GM21576 (cell line): ENCODE results near the gene TSSK6.

ENCODE experiments used
- ATAC-seq: cut with Tn5 transposase; IDR thresholded peaks from one replicate; pipeline ENCODE4 v1.9.1; 2021; ENCODE audit warnings: mild to moderate bottlenecking, moderate library complexity; ENCODE audit not compliant: unreplicated experiment

TSSK6 gene

GRCh38 chr19:19531951-19532805, 16.8 kb upstream of the TSSK6 start:
- ATAC-seq: no peak

DNA sequence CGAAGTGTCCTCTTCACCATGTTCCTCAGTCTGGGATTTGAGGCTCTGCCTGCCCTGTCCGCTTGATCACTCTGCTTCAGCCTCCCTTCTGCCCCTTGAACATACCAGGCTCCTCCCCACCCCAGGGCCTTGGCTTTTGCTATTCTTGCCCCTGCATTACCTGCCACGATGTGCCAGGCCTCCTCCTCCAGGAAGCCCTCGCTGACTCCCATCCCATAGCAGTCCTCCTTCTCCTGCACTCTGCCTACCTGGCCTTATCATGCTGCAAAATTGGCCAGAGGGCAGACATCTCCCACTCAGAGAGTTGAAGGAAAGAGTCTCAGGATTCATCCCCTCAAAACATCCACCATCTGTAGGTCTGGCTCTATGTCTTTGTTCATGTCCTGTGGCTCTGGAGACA, 15.5 kb upstream of the TSSK6 start:
- ATAC-seq: no peak

DNA sequence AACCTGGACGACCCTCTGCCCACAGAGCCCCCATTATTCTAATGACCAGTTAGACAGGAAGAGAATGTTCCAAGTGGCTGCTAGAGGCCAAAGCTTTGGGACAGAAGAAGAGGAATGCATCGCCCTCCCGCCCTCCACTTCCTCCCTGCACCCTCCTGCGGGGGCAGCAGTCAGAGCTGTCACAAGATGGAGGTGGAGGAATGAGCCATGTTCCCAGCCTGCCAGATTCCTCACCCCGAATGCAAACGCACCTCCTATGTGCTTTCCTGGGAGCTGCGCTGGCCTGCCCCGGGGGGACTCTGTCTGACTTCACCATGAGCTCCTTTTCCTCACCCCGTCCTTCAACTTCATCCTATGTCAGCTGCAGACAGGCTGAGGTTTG, 15.1 kb upstream of the TSSK6 start:
- no peak for ATAC-seq

DNA sequence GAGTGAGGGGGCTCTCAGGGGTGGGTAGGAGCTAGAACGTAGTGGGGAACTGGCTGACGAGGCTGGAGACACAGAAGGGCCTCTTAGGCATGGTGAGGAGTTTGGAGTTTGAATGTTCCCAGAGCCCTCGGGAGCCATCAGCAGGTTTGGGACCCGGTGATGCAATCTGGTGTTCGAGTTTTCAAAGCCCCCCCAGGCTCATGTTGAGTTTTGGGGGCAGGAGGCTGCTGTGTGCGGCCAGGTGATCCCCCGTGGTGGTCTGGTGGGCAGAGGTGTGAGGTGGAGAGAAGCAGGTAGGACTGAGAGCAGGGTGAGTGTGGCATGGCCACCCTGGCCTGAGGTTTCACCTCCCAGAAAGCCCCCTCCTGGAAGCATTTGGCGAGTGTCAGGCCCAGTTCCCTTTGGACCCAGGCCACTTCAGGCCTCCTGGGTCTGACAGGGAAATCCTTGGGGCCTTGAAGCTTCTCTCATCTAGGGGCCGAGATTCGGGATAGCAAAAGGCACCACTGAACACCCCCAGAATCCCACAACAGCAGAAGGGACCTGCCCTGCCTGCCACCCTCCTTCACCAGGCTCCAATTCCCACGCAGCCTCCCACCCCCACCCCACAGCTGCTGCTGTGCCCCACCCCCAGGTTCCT, 14.6 kb upstream of the TSSK6 start:
- ATAC-seq: no peak

GRCh38 chr19:19528721-19529490, 13.6 kb upstream of the TSSK6 start, which contains the start of gene YJEFN3:
TSS of gene YJEFN3 (plus strand) at chr19:19528911. CDS start at chr19:19528933, 22 bp downstream.
- ATAC-seq: no peak

DNA sequence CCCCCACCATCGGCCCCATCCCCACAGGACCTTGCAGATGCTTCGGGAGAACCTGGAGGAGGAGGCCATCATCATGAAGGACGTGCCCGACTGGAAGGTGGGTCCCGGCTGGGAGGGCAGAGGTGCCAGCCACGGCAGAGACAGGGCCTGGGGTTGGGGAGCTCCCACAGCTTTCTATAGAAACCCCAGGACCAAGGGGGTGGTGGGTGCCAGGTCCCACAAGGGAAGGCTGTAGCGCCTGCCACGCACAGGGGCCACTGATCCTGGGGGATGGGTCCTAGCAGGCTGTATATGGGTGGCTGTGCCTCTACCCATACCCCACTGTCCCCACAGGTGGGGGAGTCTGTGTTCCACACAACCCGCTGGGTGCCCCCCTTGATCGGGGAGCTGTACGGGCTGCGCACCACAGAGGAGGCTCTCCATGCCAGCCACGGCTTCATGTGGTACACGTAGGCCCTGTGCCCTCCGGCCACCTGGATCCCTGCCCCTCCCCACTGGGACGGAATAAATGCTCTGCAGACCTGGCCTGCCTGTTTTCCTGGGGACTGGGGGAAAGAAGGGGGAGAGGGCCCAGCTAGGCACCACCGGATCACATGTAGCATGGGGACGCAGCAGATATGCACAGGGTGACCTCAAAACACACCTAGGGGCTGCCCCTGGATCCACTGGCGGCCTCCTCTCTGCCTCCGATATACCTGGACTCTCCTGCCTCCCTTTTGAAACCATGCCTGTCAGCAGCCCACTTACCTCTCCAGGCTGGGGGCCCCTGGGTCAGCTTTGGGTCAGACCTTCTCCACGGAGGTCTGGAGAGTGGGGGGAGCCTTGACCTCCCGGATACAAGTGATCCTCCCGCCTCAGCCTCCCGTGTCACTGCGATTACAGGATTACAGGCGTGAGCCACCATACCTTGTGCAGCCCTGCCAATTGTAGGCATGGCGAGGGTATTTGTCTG, 12.6 kb upstream of the TSSK6 start:
- no peak for ATAC-seq

GRCh38 chr19:19527371-19527656, 12.0 kb upstream of the TSSK6 start:
- no peak for ATAC-seq

DNA sequence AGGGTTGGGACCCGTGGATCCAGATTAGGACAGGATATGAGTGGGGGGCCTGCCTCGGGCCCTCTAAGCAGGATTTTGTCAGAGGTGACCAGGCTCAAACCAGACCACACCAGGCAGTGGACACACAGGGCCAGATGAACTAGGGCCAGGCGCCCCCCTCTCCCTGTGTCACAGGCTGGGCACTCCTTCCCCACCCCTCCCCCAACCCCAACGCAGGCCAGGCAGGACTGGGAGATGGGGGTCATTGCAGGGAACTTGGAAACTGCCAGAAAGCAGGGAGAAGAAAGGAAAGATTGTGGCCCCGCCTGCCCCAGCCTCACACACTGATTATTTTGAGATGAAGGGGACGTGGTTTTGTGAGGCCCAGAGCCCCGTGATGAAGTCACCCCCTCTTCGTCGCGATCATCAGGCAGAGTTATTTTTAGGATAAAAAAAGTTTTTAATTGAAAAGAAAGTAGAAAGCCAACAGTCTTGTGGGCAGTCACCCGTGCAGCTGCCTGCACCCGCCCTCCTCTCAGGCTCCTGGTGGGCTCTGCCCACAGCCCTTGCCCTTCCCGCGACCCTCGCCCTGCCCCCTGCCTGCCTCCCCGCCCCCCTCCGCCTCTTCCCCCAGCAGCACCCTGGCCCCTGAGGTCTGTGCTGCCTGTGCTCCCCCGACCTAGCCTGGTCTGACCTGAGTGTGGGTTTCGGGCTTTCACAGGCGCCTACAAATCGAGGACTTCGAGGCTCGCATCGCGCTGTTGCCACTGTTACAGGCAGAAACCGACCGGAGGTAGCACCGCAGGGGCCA, 11.4 kb upstream of the TSSK6 start:
- no peak for ATAC-seq

- no peak for ATAC-seq
Measured at GRCh38 chr19:19525611-19526380, 10.4 kb upstream of the TSSK6 start.

DNA sequence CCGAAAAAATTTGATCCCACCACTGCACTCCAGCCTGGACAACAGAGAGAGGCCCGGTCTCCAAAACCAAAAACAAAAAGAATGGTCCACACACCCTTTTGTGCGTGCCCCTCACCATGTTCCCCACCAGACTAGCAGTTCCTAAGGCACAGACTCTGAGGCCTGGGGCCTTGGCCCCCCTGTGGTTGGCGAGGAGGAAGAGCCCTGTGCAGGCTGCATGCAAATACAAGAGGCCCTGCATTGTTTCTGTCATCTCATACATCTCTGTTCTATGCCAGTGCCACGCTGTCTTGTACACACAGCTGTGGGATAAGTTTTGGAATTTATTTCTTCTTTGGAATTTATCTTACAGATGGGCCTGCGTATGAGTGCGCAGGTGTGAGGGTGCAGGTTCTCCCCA, 8.7 kb upstream of the TSSK6 start:
- ATAC-seq: no peak

GRCh38 chr19:19523177-19523576, 7.8 kb upstream of the TSSK6 start:
- ATAC-seq: no peak

DNA sequence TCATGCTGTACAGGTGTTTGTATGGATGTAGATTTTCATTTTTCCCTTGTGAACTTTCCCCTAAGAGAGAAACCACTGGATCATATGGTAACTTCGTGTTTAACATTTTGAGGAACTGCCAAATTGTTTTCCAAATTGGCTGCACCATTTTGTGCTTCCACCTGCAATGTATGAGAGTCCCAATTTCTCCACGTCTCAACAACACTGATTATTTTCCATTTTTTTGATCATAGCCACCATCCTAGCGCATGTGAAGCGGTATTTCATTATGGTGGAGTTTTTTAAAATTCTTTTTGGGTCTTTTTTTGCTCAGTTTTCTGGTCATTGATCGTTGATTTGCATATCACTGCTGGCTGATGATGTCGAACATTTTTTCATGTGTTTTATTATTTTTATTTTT, 5.6 kb upstream of the TSSK6 start:
- no peak for ATAC-seq

- no peak for ATAC-seq
Measured at GRCh38 chr19:19517235-19517619, 1.9 kb upstream of the TSSK6 start.

DNA sequence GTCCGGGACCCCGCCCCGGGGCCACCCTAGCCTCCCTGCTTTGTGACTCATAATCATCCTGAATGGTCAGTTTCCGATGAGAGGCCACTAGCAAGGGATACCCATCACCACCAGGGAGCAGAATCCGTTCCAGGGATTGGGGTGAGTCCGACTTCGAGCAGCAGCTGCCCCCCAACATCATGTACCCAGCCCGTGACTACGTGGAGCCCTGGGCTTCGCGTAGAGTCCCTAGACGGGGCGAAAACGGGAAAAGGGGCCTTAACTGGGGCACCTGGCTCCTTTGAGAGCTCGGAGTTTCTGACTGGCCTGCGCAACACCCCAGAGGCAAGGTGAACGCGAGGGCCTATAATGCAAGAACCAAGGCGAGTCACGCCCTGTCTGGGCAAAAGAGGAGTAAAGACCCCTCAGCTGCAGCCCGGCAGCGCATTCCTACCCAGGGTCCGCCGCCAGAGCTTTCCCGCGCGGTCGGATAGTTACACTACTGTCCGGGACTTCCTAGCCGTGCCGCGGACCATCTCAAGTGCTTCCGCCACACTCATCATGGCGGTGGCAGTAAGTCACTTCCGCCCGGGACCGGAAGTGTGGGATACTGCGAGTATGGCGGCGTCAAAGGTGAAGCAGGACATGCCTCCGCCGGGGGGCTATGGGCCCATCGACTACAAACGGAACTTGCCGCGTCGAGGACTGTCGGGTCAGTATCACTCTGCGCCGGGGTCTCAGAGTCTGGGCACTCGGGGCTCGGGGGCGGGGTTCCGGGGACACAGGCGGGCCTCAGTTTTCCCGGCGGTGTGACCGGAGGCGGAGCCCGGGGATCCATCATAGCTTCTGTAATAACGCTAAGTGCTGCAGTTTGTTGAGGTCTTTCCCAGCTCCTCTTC, 533 bp upstream of the TSSK6 start, which contains the start of gene NDUFA13:
Gene NDUFA13 (plus strand): TSS at position 584 of the 878 bp plus-strand sequence. CDS start 14 bp downstream, at position 598.
- peak; percentile 93 for ATAC-seq

- no peak for ATAC-seq
Measured at GRCh38 chr19:19514215-19514657, 1.1 kb downstream of the TSSK6 start.

GRCh38 chr19:19513682-19514081, 1.7 kb downstream of the TSSK6 start:
- ATAC-seq: no peak

- ATAC-seq: no peak
Measured at GRCh38 chr19:19510432-19510831, 4.9 kb downstream of the TSSK6 start.

DNA sequence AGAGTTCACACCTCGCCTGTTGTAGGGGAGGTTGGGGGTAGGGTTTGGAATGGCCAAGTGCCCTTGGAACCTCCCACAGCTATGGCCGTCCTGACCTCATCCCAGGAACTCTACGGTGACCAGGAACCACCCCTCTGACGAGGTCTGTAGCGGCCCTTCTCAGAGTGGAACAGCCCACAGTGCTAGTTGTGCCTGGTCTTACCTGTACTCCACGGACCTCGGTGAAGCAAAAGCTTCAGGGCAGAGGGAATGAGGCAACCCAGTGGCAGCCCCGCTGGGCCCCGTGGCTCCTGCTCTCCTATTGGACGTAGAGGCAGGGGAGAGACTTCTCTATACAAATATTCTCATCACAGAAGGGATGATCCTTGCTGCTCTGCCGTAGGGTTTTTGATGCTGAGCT, 7.1 kb downstream of the TSSK6 start:
- ATAC-seq: no peak
